NB4 (cell line): ENCODE measurements around the gene TSPO2.

ENCODE experiments used
- DNase-seq: peaks from one replicate; pipeline ENCODE4 v3.0.0; 2010; ENCODE audit warnings: low read depth
- H3K4me3 ChIP-seq: one replicate; pipeline ENCODE4 v1.5.1; 2011; ENCODE audit warnings: mild to moderate bottlenecking, low read depth, low read length, moderate library complexity
- MYC ChIP-seq: IDR thresholded peaks from 2 replicates; pipeline ENCODE4 v1.6.1; 2011; ENCODE audit warnings: low read depth, low read length
- POLR2A ChIP-seq: IDR thresholded peaks from 2 replicates; pipeline ENCODE4 v1.6.1; 2011; ENCODE audit warnings: mild to moderate bottlenecking; ENCODE audit not compliant: insufficient read length; ENCODE audit errors: extremely low read depth
- TF ChIP-seq, protein P1 (sequence below): IDR thresholded peaks from 2 replicates; pipeline ENCODE4 v1.6.1; 2011; ENCODE audit warnings: low read depth, low read length
- TF ChIP-seq, protein P2 (sequence below): IDR thresholded peaks from one replicate; pipeline ENCODE4 v1.5.1; 2012; ENCODE audit warnings: low read depth, low read length

The TSPO2 gene

DNA sequence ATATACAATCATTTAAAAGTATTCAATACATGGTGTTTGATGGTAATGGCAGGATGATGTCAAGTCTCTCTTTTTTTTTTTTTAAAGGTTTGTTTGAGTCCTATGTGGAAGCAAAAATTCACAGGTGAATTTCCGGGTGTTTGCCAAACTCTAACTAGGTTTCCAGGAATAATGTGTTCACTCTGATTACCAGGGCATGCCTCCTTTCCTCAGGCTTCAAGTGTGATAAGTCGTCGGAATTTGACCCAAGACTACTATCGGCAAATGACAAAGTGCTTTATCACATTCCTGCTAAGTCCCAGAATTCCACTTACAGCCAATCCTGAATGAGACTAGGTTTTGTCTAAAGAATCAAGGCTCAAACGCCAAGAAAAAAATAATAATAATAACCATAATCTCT, 22.6 kb downstream of the TSPO2 start:
- TF ChIP-seq, protein P1, sequence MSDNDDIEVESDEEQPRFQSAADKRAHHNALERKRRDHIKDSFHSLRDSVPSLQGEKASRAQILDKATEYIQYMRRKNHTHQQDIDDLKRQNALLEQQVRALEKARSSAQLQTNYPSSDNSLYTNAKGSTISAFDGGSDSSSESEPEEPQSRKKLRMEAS: no peak
- no peak for TF ChIP-seq MYC
- no peak for TF ChIP-seq POLR2A
- TF ChIP-seq, protein P2, sequence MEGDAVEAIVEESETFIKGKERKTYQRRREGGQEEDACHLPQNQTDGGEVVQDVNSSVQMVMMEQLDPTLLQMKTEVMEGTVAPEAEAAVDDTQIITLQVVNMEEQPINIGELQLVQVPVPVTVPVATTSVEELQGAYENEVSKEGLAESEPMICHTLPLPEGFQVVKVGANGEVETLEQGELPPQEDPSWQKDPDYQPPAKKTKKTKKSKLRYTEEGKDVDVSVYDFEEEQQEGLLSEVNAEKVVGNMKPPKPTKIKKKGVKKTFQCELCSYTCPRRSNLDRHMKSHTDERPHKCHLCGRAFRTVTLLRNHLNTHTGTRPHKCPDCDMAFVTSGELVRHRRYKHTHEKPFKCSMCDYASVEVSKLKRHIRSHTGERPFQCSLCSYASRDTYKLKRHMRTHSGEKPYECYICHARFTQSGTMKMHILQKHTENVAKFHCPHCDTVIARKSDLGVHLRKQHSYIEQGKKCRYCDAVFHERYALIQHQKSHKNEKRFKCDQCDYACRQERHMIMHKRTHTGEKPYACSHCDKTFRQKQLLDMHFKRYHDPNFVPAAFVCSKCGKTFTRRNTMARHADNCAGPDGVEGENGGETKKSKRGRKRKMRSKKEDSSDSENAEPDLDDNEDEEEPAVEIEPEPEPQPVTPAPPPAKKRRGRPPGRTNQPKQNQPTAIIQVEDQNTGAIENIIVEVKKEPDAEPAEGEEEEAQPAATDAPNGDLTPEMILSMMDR: no peak
- no peak for DNase-seq
- no peak overlapping the region for H3K4me3 ChIP-seq

DNA sequence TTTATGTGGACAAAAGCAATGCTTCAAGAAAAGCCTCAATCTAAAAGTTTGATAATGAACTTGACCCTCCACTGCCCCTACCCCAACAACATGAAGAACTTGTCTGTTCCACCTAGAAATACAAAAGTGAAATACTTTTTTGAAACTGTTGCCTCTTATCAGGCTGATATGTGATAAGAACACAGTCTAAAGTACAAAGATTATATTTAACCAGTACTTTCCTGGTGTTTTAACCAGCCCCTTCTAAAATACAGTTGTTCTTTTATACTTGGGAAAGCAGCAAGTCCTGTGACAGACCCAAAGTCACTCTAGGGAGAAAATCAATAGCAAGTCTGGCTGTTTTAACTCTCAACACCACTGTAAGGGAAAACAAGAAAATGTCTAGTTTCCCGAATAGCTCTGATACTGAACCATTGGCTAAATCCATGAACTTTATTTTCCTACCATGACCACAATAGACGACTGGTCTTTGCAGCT, 23.3 kb downstream of the TSPO2 start:
- TF ChIP-seq, protein P2: no peak
- TF ChIP-seq MYC: no peak
- TF ChIP-seq POLR2A: no peak
- TF ChIP-seq, protein P1: no peak
- no peak overlapping the region for H3K4me3 ChIP-seq
- DNase-seq: no peak

DNA sequence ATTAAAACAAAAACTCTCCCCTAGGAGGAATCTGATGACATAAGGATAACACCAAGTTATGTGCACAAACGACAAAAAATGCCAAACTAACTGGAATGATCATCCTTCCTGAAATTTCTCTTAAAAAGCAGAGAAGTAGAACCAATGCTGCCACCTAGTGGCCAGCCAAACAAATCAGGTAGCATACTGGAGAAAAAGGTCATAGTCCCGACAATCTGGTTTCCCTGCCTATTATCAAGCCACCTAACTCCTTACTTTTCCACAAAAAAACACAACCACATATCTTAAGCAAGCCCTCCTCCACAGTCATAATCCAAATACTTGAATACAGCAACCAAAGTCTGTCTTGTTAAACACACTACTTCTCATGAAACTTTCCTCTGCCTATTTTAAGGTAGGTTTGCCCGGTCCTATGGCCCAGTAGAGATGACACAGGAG, 24.6 kb downstream of the TSPO2 start:
- peak; percentile 82 for DNase-seq
- H3K4me3 ChIP-seq: no peak overlapping the region
- no peak for TF ChIP-seq MYC
- TF ChIP-seq, protein P2: peak; percentile 84

DNA sequence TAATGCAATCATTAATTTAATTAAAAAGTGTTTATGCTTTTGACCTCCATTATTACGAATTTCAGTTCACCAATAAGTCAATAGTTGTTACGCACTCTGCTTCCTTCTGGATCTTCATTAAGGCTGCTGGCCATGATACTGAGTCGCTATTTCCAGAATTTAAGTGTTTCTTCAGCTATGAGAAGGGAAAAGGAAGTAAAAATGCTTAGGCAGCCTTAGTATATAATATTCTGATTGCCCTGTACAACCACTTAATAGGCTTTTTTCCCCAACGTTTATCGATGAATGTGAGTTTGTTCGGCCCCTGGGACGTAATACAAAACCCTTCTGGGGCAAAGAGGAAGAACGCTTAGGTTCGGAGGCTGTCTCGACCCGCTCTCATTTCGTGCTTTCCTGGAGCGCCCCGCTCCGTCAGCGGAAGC, 29.2 kb downstream of the TSPO2 start:
- TF ChIP-seq, protein P2: no peak
- TF ChIP-seq MYC: 0 out of 2 replicates have a peak, but pooled peaks have one; percentile 7
- no peak for DNase-seq
- peak overlapping the region; percentile 81 for H3K4me3 ChIP-seq

DNA sequence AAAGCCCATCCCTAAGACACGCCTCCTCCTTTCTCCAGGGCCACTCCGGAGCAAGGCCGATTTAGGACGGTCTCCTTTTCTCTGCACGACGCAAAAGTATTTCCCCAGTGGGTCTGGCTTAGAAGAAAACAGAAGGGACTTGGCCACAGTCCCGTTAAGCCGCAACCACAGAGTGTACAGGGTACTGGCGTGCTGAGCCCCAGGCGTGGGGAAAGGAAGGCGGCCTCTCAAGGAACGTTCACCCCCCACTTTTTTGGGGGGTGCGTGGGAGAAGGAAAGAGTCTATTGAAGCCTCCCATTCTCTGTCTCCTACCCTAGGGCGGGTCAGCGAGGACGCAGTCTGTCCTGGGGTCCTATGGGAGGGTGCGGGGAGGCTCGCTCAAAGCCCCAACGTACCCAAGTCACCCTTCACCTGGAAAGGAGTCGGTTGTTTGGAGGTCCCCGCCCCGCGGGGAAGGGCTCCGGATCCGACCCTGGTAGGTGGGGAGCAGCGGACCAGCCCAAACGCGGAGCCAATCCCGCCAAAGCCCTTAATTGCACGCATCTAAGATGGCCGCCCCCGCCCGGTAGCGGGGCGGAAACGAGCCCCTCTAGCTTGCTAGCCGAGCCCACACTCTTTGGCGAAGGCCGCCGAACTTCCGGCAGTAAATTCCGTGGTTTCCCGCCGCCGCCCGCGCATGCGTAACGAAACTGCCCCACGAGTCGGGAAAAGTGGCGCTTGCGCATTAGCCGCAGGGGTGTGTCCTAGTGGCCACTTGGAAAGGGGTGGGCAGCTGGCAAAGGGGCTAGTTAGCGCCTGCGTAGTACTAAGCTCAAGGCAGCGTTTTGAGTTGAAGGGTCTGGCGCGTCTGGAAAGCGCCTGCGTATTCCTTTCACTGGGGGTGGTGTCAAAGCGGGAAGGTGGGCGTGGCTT, 29.9 kb downstream of the TSPO2 start, which contains the start of gene OARD1:
Gene OARD1, minus strand, starts transcription at position 434 of the 913 bp plus-strand sequence. CDS start 722 bp downstream, outside the sequence.
- TF ChIP-seq, protein P1: peak; percentile 57
- peak; percentile 73 for TF ChIP-seq MYC
- peak; percentile 86 for TF ChIP-seq POLR2A
- TF ChIP-seq, protein P2: no peak
- peak within 1 kb of the TSS; percentile 81 for H3K4me3 ChIP-seq
- DNase-seq: peak; percentile 99
